HEK293 (cell line): Measurements from ENCODE around the gene ZNF428.
A peak's percentile ranks its signal among the peaks of the same experiment; 100 is the strongest.

Experiments used
- EGR2 ChIP-seq: fragments of 450-650 bp; formaldehyde crosslinking; IDR thresholded peaks from 2 replicates; pipeline ENCODE4 v1.5.1; 2016; ENCODE audit warnings: low read depth, missing biosample characterization, missing genetic modification characterization
- GLIS2 ChIP-seq: fragments of 450-650 bp; formaldehyde crosslinking; IDR thresholded peaks from 2 replicates; pipeline ENCODE4 v1.5.1; 2016; ENCODE audit warnings: missing biosample characterization, missing genetic modification characterization
- KLF1 ChIP-seq: fragments of 450-650 bp; formaldehyde crosslinking; IDR thresholded peaks from 2 replicates; pipeline ENCODE4 v1.5.1; 2016; ENCODE audit warnings: missing biosample characterization, missing genetic modification characterization
- MEIS1 ChIP-seq: sonication (generic); formaldehyde crosslinking; IDR thresholded peaks from 2 replicates; pipeline ENCODE4 v1.8.1; 2022; ENCODE audit warnings: missing genetic modification reagents, mild to moderate bottlenecking, borderline replicate concordance
- ZBTB1 ChIP-seq: fragments of 450-650 bp; formaldehyde crosslinking; IDR thresholded peaks from 2 replicates; pipeline ENCODE4 v1.5.1; 2016; ENCODE audit warnings: missing biosample characterization, missing genetic modification characterization
- ZEB2 ChIP-seq: fragments of 450-650 bp; formaldehyde crosslinking; IDR thresholded peaks from 2 replicates; pipeline ENCODE4 v1.5.1; 2016; ENCODE audit warnings: missing biosample characterization, missing genetic modification characterization
- ZNF146 ChIP-seq: fragments of 450-650 bp; formaldehyde crosslinking; IDR thresholded peaks from 2 replicates; pipeline ENCODE4 v1.5.1; 2016; ENCODE audit warnings: missing biosample characterization, missing genetic modification characterization
- ZNF202 ChIP-seq: fragments of 450-650 bp; formaldehyde crosslinking; IDR thresholded peaks from 2 replicates; pipeline ENCODE4 v1.5.1; 2016; ENCODE audit warnings: missing biosample characterization, missing genetic modification characterization, borderline replicate concordance
- ZNF248 ChIP-seq: fragments of 450-650 bp; formaldehyde crosslinking; IDR thresholded peaks from 2 replicates; pipeline ENCODE4 v1.5.1; 2017; ENCODE audit warnings: missing biosample characterization, missing genetic modification characterization
- ZNF274 ChIP-seq, 2 experiments: fragments of 200-500 bp in 1 of 2; fragments of 450-650 bp in 1 of 2; sonication (Bioruptor generic) in 1 of 2; formaldehyde crosslinking in 1 of 2; IDR thresholded peaks; 2 replicates each; pipeline versions ENCODE4 v1.5.1 to v1.6.1; 2014 to 2016; ENCODE audit warnings: borderline replicate concordance in 1 of 2, inconsistent platforms in 1 of 2, low read length in 1 of 2, missing biosample characterization in 1 of 2, missing genetic modification characterization in 1 of 2
- ZNF341 ChIP-seq: fragments of 450-650 bp; formaldehyde crosslinking; IDR thresholded peaks from 2 replicates; pipeline ENCODE4; 2016; ENCODE audit warnings: low read depth, missing biosample characterization, missing genetic modification characterization
- ZNF391 ChIP-seq: fragments of 450-650 bp; formaldehyde crosslinking; IDR thresholded peaks from 2 replicates; pipeline ENCODE4 v1.5.1; 2016; ENCODE audit warnings: low read depth, missing biosample characterization, missing genetic modification characterization, borderline replicate concordance
- ZNF394 ChIP-seq: fragments of 450-650 bp; formaldehyde crosslinking; IDR thresholded peaks from 2 replicates; pipeline ENCODE4 v1.5.1; 2016; ENCODE audit warnings: missing biosample characterization, missing genetic modification characterization, mild to moderate bottlenecking, moderate library complexity, borderline replicate concordance
- ZNF433 ChIP-seq: fragments of 450-650 bp; formaldehyde crosslinking; IDR thresholded peaks from 2 replicates; pipeline ENCODE4 v1.5.1; 2016; ENCODE audit warnings: missing biosample characterization, missing genetic modification characterization, low read depth
- ZNF48 ChIP-seq: fragments of 450-650 bp; formaldehyde crosslinking; IDR thresholded peaks from 2 replicates; pipeline ENCODE4 v1.5.1; 2016; ENCODE audit warnings: missing biosample characterization, missing genetic modification characterization
- ZNF510 ChIP-seq: fragments of 450-650 bp; formaldehyde crosslinking; IDR thresholded peaks from 2 replicates; pipeline ENCODE4 v1.5.1; 2018; ENCODE audit warnings: mild to moderate bottlenecking, missing genetic modification characterization, missing biosample characterization; ENCODE audit not compliant: insufficient replicate concordance
- ZNF558 ChIP-seq: fragments of 450-650 bp; formaldehyde crosslinking; IDR thresholded peaks from 2 replicates; pipeline ENCODE4 v1.5.1; 2016; ENCODE audit warnings: missing biosample characterization, missing genetic modification characterization
- ZNF596 ChIP-seq: fragments of 450-650 bp; IDR thresholded peaks from 2 replicates; pipeline ENCODE4 v1.5.0; 2018; ENCODE audit warnings: missing biosample characterization, mild to moderate bottlenecking, missing genetic modification characterization, moderate library complexity
- ZNF654 ChIP-seq: fragments of 450-650 bp; formaldehyde crosslinking; IDR thresholded peaks from 2 replicates; pipeline ENCODE4 v1.5.1; 2016; ENCODE audit warnings: low read depth, missing biosample characterization, missing genetic modification characterization
- ZNF658 ChIP-seq: fragments of 450-650 bp; formaldehyde crosslinking; IDR thresholded peaks from 2 replicates; pipeline ENCODE4; 2016; ENCODE audit warnings: missing biosample characterization, missing genetic modification characterization
- ZNF747 ChIP-seq: fragments of 450-650 bp; formaldehyde crosslinking; IDR thresholded peaks from 2 replicates; pipeline ENCODE4 v1.5.1; 2016; ENCODE audit warnings: missing biosample characterization, missing genetic modification characterization
- ZNF830 ChIP-seq: fragments of 450-650 bp; IDR thresholded peaks from 2 replicates; pipeline ENCODE4 v1.5.0; 2018; ENCODE audit warnings: missing biosample characterization, missing genetic modification characterization, low read depth, mild to moderate bottlenecking, moderate library complexity
- TF ChIP-seq, protein P1 (sequence below): fragments of 450-650 bp; formaldehyde crosslinking; optimal IDR thresholded peaks from 2 replicates; pipeline ENCODE3; 2016; ENCODE audit warnings: missing biosample characterization, mild to moderate bottlenecking, missing genetic modification characterization
- TF ChIP-seq, protein P2 (sequence below): fragments of 450-650 bp; formaldehyde crosslinking; IDR thresholded peaks from 2 replicates; pipeline ENCODE4 v1.5.1; 2016; ENCODE audit warnings: missing biosample characterization, missing genetic modification characterization
- TF ChIP-seq, protein P3 (sequence below): fragments of 450-650 bp; formaldehyde crosslinking; IDR thresholded peaks from 2 replicates; pipeline ENCODE4; 2016; ENCODE audit warnings: missing biosample characterization, missing genetic modification characterization
- TF ChIP-seq, protein P4 (sequence below): fragments of 450-650 bp; formaldehyde crosslinking; IDR thresholded peaks from 2 replicates; pipeline ENCODE4 v1.5.1; 2016; ENCODE audit warnings: missing biosample characterization, missing genetic modification characterization
- TF ChIP-seq, protein P5 (sequence below): fragments of 450-650 bp; formaldehyde crosslinking; IDR thresholded peaks from 2 replicates; pipeline ENCODE4 v1.5.1; 2016; ENCODE audit warnings: missing biosample characterization, missing genetic modification characterization
- TF ChIP-seq, protein P6 (sequence below): fragments of 450-650 bp; formaldehyde crosslinking; IDR thresholded peaks from 2 replicates; pipeline ENCODE4 v1.5.1; 2016; ENCODE audit warnings: missing biosample characterization, missing genetic modification characterization
- TF ChIP-seq, protein P7 (sequence below): fragments of 450-650 bp; formaldehyde crosslinking; IDR thresholded peaks from 2 replicates; pipeline ENCODE4 v1.5.1; 2017; ENCODE audit warnings: missing biosample characterization, missing genetic modification characterization

ZNF428 gene

DNA sequence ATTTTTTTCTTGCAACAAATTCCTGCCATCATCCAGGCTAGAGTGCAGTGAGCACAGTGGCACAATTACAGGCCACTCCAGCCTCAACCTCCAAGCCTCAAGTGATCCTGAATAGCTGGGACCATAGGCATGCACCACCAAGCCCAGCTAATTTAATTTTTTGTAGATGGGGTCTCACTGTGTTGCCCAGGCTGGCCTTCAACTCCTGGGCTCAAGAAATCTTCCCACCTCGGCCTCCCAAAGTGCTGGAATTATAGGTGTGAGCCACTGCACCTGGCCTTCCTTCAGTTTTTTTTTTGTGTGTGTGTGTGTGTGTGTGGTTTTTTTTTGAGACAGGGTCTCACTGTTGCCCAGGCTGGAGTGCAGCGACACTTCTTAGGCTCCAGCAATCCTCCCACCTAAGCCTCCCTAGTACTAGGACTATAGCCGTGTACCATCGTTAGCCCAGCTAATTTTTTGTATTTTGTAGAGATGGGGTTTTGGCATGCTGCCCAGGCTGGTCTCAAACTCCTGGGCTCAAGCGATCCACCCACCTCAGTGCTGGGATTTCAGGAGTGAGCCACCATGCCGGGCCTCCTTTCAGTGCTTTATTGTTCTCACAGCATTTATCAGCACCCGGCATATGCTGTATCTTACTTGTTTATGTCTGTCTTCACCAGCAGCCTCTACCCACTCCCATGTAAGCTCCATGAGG is 13.4 kb downstream of the ZNF428 start (continued):
- TF ChIP-seq, protein P1, sequence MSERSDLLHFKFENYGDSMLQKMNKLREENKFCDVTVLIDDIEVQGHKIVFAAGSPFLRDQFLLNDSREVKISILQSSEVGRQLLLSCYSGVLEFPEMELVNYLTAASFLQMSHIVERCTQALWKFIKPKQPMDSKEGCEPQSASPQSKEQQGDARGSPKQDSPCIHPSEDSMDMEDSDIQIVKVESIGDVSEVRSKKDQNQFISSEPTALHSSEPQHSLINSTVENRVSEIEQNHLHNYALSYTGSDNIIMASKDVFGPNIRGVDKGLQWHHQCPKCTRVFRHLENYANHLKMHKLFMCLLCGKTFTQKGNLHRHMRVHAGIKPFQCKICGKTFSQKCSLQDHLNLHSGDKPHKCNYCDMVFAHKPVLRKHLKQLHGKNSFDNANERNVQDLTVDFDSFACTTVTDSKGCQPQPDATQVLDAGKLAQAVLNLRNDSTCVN (tag by site-specific recombination): no peak
- TF ChIP-seq ZNF596 (tag by site-specific recombination): no peak
- no peak for TF ChIP-seq ZNF248
- TF ChIP-seq ZNF341: no peak
- TF ChIP-seq ZNF658 (tag by site-specific recombination): no peak
- TF ChIP-seq ZNF202: no peak
- TF ChIP-seq ZNF654 (tag by site-specific recombination): no peak
- TF ChIP-seq, protein P2, sequence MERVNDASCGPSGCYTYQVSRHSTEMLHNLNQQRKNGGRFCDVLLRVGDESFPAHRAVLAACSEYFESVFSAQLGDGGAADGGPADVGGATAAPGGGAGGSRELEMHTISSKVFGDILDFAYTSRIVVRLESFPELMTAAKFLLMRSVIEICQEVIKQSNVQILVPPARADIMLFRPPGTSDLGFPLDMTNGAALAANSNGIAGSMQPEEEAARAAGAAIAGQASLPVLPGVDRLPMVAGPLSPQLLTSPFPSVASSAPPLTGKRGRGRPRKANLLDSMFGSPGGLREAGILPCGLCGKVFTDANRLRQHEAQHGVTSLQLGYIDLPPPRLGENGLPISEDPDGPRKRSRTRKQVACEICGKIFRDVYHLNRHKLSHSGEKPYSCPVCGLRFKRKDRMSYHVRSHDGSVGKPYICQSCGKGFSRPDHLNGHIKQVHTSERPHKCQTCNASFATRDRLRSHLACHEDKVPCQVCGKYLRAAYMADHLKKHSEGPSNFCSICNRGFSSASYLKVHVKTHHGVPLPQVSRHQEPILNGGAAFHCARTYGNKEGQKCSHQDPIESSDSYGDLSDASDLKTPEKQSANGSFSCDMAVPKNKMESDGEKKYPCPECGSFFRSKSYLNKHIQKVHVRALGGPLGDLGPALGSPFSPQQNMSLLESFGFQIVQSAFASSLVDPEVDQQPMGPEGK (tag by site-specific recombination): no peak
- no peak; the same call in 1 of the 2 replicates for TF ChIP-seq KLF1 (tag by site-specific recombination)
- 0 out of 2 replicates have a peak, but pooled peaks have one; percentile 57 for TF ChIP-seq ZNF391
- no peak for TF ChIP-seq ZNF510 (tag by site-specific recombination)
- TF ChIP-seq, protein P3, sequence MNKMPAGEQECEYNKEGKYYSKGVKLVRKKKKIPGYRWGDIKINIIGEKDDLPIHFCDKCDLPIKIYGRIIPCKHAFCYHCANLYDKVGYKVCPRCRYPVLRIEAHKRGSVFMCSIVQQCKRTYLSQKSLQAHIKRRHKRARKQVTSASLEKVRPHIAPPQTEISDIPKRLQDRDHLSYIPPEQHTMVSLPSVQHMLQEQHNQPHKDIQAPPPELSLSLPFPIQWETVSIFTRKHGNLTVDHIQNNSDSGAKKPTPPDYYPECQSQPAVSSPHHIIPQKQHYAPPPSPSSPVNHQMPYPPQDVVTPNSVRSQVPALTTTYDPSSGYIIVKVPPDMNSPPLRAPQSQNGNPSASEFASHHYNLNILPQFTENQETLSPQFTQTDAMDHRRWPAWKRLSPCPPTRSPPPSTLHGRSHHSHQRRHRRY (tag by site-specific recombination): no peak
- no peak for TF ChIP-seq ZNF433 (tag by site-specific recombination)
- no peak for TF ChIP-seq ZEB2 (tag by site-specific recombination)
- no peak for TF ChIP-seq ZNF747
- TF ChIP-seq, protein P4, sequence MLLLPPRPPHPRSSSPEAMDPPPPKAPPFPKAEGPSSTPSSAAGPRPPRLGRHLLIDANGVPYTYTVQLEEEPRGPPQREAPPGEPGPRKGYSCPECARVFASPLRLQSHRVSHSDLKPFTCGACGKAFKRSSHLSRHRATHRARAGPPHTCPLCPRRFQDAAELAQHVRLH (tag by site-specific recombination): 0 out of 2 replicates have a peak, but pooled peaks have one; percentile 36
- TF ChIP-seq ZNF48 (tag by site-specific recombination): no peak
- TF ChIP-seq, protein P5, sequence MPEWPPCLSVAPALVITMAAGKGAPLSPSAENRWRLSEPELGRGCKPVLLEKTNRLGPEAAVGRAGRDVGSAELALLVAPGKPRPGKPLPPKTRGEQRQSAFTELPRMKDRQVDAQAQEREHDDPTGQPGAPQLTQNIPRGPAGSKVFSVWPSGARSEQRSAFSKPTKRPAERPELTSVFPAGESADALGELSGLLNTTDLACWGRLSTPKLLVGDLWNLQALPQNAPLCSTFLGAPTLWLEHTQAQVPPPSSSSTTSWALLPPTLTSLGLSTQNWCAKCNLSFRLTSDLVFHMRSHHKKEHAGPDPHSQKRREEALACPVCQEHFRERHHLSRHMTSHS: no peak
- TF ChIP-seq ZNF830: no peak
- TF ChIP-seq, protein P6, sequence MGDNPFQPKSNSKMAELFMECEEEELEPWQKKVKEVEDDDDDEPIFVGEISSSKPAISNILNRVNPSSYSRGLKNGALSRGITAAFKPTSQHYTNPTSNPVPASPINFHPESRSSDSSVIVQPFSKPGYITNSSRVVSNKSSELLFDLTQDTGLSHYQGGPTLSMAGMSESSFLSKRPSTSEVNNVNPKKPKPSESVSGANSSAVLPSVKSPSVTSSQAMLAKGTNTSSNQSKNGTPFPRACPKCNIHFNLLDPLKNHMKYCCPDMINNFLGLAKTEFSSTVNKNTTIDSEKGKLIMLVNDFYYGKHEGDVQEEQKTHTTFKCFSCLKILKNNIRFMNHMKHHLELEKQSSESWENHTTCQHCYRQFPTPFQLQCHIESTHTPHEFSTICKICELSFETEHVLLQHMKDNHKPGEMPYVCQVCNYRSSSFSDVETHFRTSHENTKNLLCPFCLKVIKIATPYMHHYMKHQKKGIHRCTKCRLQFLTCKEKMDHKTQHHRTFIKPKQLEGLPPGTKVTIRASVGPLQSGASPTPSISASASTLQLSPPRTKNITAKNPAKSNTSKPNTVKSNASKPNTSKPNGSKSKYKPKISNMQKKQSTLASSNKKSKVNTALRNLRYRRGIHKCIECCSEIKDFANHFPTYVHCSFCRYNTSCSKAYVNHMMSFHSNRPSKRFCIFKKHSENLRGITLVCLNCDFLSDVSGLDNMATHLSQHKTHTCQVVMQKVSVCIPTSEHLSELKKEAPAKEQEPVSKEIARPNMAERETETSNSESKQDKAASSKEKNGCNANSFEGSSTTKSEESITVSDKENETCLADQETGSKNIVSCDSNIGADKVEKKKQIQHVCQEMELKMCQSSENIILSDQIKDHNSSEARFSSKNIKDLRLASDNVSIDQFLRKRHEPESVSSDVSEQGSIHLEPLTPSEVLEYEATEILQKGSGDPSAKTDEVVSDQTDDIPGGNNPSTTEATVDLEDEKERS (tag by site-specific recombination): no peak
- TF ChIP-seq ZNF394 (tag by site-specific recombination): no peak
- peak; percentile 67 for TF ChIP-seq EGR2 (tag by site-specific recombination)
- no peak for TF ChIP-seq MEIS1
- TF ChIP-seq GLIS2: no peak
- TF ChIP-seq, protein P7, sequence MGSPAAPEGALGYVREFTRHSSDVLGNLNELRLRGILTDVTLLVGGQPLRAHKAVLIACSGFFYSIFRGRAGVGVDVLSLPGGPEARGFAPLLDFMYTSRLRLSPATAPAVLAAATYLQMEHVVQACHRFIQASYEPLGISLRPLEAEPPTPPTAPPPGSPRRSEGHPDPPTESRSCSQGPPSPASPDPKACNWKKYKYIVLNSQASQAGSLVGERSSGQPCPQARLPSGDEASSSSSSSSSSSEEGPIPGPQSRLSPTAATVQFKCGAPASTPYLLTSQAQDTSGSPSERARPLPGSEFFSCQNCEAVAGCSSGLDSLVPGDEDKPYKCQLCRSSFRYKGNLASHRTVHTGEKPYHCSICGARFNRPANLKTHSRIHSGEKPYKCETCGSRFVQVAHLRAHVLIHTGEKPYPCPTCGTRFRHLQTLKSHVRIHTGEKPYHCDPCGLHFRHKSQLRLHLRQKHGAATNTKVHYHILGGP (tag by site-specific recombination): no peak
- no peak for TF ChIP-seq ZNF558 (tag by site-specific recombination)
- no peak for TF ChIP-seq ZBTB1 (tag by site-specific recombination)
- no peak for TF ChIP-seq ZNF146 (tag by site-specific recombination)
- no peak for TF ChIP-seq ZNF274 (IDR thresholded peaks at IDR 0.05; ENCODE audit: low read length)
- TF ChIP-seq ZNF274 (tag by site-specific recombination; IDR thresholded peaks at IDR 0.05; ENCODE audit: borderline replicate concordance): no peak
